Stimulated activated naive CD8-positive, alpha-beta T cell treated with anti-CD3 and anti-CD28 coated beads, Interleukin-15, amount 100 ng/mL, for 72 hours (primary cell): ENCODE results near the gene ZNF488.

Source experiments
- ATAC-seq: fragments of 150-1000 bp; cut with Tn5 transposase; 2 replicates; pipeline ENCODE4 v1.10.0; 2021; ENCODE audit warnings: mild to moderate bottlenecking, moderate library complexity
- DNase-seq, 2 donors: peaks; one replicate each; pipeline ENCODE4 v3.0.0; 2021 to 2022
- H3K27ac Mint-ChIP-seq, 2 donors: one replicate each; pipeline ENCODE4 v1.8.0; 2022; ENCODE audit warnings: mild to moderate bottlenecking in 2 of 2, mixed read lengths in 2 of 2, moderate library complexity in 2 of 2
- H3K27me3 Mint-ChIP-seq: one replicate; pipeline ENCODE4 v1.8.0; 2022; ENCODE audit warnings: mixed read lengths
- H3K4me1 Mint-ChIP-seq: one replicate; pipeline ENCODE4 v1.8.0; 2022; ENCODE audit warnings: mild to moderate bottlenecking, mixed read lengths
- H3K4me3 Mint-ChIP-seq, 2 donors: one replicate each; pipeline ENCODE4 v1.8.0; 2022; ENCODE audit warnings: mild to moderate bottlenecking in 2 of 2, mixed read lengths in 2 of 2, moderate library complexity in 1 of 2
- H3K9me3 Mint-ChIP-seq, 2 donors: one replicate each; pipeline ENCODE4 v1.8.0; 2022; ENCODE audit warnings: mixed read lengths in 2 of 2

The ZNF488 gene

GRCh38 chr10:47379901-47380300 lies 4.2 kb downstream of the ZNF488 start:
- no peak overlapping the region for H3K4me3 Mint-ChIP-seq

GRCh38 chr10:47379445-47379785 lies 4.7 kb downstream of the ZNF488 start:
- Mint-ChIP-seq H3K4me3 (no peak overlapping the region), H3K4me1 (peaks cover 25% of the 10 kb centered on the region), H3K27me3 (peaks cover 87% of the 10 kb centered on the region), H3K9me3 (no peaks in the 10 kb centered on the region), H3K27ac (no peak overlapping the region)
- ATAC-seq (no peak), DNase-seq (no peak)

More at GRCh38 chr10:47379901-47380300, 4.2 kb downstream of the ZNF488 start:
- ATAC-seq: no peak
- H3K4me1 Mint-ChIP-seq: peaks cover 28% of the 10 kb centered on the region
- no peak for DNase-seq
- H3K9me3 Mint-ChIP-seq: no peaks in the 10 kb centered on the region
- no peak overlapping the region for H3K27ac Mint-ChIP-seq
- peaks cover 90% of the 10 kb centered on the region for H3K27me3 Mint-ChIP-seq

- Mint-ChIP-seq H3K27ac (no peak overlapping the region), H3K4me3 (no peak overlapping the region), H3K4me1 (peaks cover 22% of the 10 kb centered on the region), H3K27me3 (peaks cover 83% of the 10 kb centered on the region), H3K9me3 (no peaks in the 10 kb centered on the region)
- no peak for DNase-seq
- ATAC-seq: no peak
These were observed 5.3 kb downstream of the ZNF488 start for GRCh38 chr10:47378606-47379444.

- Mint-ChIP-seq H3K9me3 (no peaks in the 10 kb centered on the region), H3K4me1 (peaks cover 15% of the 10 kb centered on the region), H3K4me3 (no peak overlapping the region), H3K27ac (no peak overlapping the region), H3K27me3 (peaks cover 77% of the 10 kb centered on the region)
- ATAC-seq (peak; percentile 13), DNase-seq (no peak)
These were observed 5.9 kb downstream of the ZNF488 start for GRCh38 chr10:47378183-47378510.

- H3K27ac Mint-ChIP-seq: no peak overlapping the region
- no peak for DNase-seq
- H3K27me3 Mint-ChIP-seq: peaks cover 66% of the 10 kb centered on the region
- peaks cover 13% of the 10 kb centered on the region for H3K4me1 Mint-ChIP-seq
- ATAC-seq: no peak
- H3K9me3 Mint-ChIP-seq: no peaks in the 10 kb centered on the region
- no peak overlapping the region for H3K4me3 Mint-ChIP-seq
These were observed 7.4 kb downstream of the ZNF488 start for GRCh38 chr10:47376522-47377220.

- Mint-ChIP-seq H3K4me1 (peaks cover 9% of the 10 kb centered on the region), H3K27me3 (peaks cover 48% of the 10 kb centered on the region), H3K9me3 (no peaks in the 10 kb centered on the region), H3K27ac (no peak overlapping the region), H3K4me3 (no peak overlapping the region)
- no peak for DNase-seq
- no peak for ATAC-seq
These were observed 9.2 kb downstream of the ZNF488 start for GRCh38 chr10:47374611-47375536.

GRCh38 chr10:47372726-47373125 lies 11.4 kb downstream of the ZNF488 start:
- Mint-ChIP-seq H3K27me3 (peaks cover 27% of the 10 kb centered on the region), H3K4me1 (peaks cover 6% of the 10 kb centered on the region), H3K4me3 (no peak overlapping the region), H3K9me3 (no peaks in the 10 kb centered on the region), H3K27ac (no peak overlapping the region)
- no peak for DNase-seq
- no peak for ATAC-seq

GRCh38 chr10:47371629-47372485 lies 12.2 kb downstream of the ZNF488 start:
- ATAC-seq (no peak), DNase-seq (no peak)
- Mint-ChIP-seq H3K27ac (no peak overlapping the region), H3K9me3 (no peaks in the 10 kb centered on the region), H3K4me3 (no peak overlapping the region), H3K4me1 (no peaks in the 10 kb centered on the region), H3K27me3 (peaks cover 18% of the 10 kb centered on the region)

GRCh38 chr10:47370878-47371277 lies 13.2 kb downstream of the ZNF488 start:
- Mint-ChIP-seq H3K4me1 (no peaks in the 10 kb centered on the region), H3K27ac (no peak overlapping the region), H3K27me3 (peaks cover 8% of the 10 kb centered on the region), H3K4me3 (no peak overlapping the region), H3K9me3 (no peaks in the 10 kb centered on the region)
- ATAC-seq (no peak), DNase-seq (no peak)

GRCh38 chr10:47370015-47370767 lies 13.9 kb downstream of the ZNF488 start:
- no peaks in the 10 kb centered on the region for H3K4me1 Mint-ChIP-seq
- no peak overlapping the region for H3K4me3 Mint-ChIP-seq
- ATAC-seq (no peak), DNase-seq (peak in 1 of 2 donors; percentile 6)
- H3K27ac Mint-ChIP-seq: no peak overlapping the region
- peaks cover 2% of the 10 kb centered on the region for H3K27me3 Mint-ChIP-seq
- H3K9me3 Mint-ChIP-seq: no peaks in the 10 kb centered on the region

- DNase-seq (peak in 1 of 2 donors; percentile 1), ATAC-seq (no peak)
- Mint-ChIP-seq H3K4me3 (no peak overlapping the region), H3K4me1 (no peaks in the 10 kb centered on the region), H3K27ac (no peak overlapping the region), H3K27me3 (no peaks in the 10 kb centered on the region), H3K9me3 (no peaks in the 10 kb centered on the region)
These were observed 14.7 kb downstream of the ZNF488 start for GRCh38 chr10:47369251-47369894.

GRCh38 chr10:47368431-47369180 lies 15.5 kb downstream of the ZNF488 start:
- H3K27ac Mint-ChIP-seq: no peak overlapping the region
- ATAC-seq: no peak
- no peaks in the 10 kb centered on the region for H3K9me3 Mint-ChIP-seq
- H3K4me1 Mint-ChIP-seq: no peaks in the 10 kb centered on the region
- DNase-seq: peak in 1 of 2 donors; percentile 1
- no peak overlapping the region for H3K4me3 Mint-ChIP-seq
- H3K27me3 Mint-ChIP-seq: no peaks in the 10 kb centered on the region

GRCh38 chr10:47367646-47368045 lies 16.4 kb downstream of the ZNF488 start:
- H3K4me3 Mint-ChIP-seq: no peak overlapping the region
- ATAC-seq (no peak), DNase-seq (no peak)
- H3K4me1 Mint-ChIP-seq: no peaks in the 10 kb centered on the region
- H3K27ac Mint-ChIP-seq: no peak overlapping the region
- no peaks in the 10 kb centered on the region for H3K27me3 Mint-ChIP-seq
- no peaks in the 10 kb centered on the region for H3K9me3 Mint-ChIP-seq
